GM19193 (cell line): Measurements from ENCODE around the gene ACTN1.

Experiments used
- POLR2A ChIP-seq: IDR thresholded peaks from 4 replicates; pipeline ENCODE4 v1.6.1; 2011; ENCODE audit not compliant: insufficient read depth, insufficient read length; ENCODE audit errors: extremely low read depth

The ACTN1 gene

DNA sequence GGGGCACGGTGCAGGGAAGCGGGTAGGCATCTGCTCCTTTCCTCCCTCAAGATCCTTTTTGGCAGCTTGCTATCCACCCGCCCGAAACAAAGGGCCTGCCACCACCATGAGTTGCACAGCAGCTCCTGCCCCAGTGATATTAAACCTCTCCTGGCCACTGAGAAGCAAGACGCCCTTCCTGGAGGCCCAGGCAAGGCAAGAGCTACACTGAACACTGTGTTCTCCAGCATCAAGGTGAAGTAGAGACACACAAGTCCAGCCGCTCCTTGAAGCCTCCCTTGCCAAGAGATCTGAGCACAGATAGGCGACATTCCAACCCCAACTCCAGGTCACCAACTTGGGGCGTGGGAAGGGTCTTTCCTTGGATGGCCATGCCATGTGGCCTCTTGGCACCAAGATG, 70.9 kb downstream of the ACTN1 start:
- TF ChIP-seq POLR2A = no peak

DNA sequence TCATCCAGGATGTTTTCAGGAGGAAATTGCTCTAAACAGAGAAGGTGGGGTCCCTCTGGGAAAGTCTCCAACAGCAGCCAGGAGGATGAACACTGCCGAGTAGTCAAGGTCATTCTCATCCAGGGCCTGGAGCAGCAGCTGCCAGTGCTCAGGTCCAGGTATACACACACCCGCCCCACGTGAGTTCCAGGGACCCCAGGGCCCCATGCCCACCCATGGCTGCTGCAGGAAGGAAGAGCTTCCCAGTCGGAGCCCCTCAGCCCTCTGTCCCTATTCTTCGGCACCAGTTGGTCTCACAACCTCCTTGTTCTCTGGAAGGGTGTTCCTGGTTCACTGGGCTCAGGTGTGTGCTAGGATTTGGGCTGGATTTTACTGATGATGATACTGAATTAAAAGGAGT, 72.7 kb downstream of the ACTN1 start:
- no peak for TF ChIP-seq POLR2A

DNA sequence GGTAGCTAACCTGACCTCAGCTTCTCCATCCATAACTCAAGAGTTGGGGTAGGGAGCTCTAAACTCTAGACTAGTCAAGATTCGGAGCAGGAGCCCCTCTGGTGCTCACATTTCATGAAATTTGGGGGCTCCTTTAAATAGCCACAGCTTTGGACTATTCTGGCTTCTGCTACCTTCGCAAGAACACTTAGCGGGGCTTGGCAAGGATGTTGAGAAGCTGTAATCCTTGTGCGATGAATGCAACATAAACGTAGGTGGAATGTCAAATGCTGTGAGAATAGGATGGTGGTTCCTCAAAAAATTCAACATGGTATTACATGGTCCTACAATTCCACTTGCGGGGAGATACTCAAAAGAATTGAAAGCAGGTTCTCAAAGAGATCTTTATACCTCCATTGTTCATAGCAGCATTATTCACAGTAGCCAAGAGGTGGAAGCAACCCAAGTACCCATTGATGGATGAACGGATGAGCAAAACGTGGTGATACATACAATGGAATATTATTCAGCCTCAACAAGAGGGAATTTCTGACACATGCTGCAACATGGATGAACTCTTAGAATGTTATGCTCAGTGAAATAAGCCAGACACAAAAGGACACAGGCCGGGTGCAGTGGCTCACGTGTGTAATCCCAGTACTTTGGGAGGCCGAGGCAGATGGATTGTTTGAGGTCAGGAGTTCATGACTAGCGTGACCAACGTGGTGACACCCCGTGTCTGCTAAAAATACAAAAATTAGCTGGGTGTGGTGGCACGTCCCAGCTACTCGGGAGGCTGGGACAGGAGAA, 73.8 kb downstream of the ACTN1 start:
- no peak for TF ChIP-seq POLR2A

DNA sequence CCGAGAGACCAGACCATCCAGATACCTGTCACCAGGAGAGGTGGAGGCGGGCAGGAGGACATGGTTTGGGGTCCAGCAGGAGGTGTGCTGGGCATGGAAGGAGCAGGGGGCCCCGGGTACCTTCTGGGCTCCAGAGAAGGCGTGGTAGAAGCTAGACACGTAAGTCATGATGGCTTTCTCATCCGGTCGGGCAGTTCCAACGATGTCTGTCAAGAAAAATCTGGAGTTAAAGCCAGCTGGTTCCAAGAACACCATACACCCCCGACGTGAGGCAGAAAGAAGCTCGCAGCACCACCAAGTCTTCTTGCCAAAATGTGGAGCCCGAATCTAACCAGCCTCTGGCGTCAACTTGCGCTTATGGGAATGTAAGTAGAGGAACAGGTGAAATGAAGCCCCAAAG, 76.7 kb downstream of the ACTN1 start:
- TF ChIP-seq POLR2A = no peak

DNA sequence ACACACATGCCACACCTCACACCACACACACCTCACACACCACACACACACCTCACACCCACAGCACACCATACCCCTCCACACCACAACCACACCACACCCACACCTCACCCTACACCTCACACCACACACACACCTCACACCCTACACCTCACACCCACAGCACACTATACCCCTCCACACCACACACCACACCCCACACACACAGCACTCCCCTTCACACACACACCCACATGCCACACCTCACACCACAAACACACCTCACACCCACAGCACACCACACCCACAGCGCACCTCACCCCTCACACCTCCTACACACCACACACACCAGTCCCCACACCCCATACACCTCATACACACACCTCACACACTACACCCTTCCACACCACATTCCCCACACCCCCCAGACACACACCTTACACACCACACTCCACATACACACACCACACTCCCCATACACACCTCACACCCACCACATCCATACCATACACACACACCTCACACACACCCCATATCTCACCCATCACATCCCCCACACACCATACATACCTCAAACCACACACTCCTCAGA, 80.0 kb downstream of the ACTN1 start:
- no peak for TF ChIP-seq POLR2A

DNA sequence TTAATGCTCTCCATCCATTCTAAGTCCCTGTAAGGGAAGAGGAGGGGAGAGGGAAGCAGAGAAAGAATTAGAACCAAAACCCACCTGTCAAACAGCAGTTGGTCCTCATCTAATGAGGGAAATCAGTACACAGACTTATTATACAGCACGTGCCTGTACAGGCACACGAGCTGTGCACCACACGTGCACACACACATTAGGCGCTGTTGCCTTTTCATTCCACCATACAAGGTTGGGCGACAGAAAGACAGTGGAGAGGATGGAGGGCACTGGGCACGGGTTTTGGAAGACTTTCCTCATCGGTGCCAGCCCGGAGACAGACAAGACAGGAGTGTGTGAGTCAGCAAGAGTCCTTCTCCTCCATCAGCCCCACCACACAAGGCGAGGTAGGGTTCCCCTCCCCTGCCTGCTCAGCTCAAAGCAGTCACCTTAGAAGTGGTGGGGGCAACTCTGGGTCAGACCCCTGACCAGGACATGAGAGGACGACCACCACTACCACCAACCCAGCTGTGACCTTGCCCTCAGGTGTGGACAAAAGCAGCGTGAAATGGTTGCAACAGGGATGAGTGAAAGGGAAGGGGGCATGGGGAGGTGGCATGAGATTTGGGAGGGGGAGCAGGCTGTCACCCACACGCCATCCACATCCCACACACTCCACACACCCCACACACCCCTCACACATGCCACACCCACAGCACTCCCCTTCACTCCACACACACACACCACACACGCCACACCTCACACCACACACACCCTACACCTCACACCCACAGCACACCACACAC, 80.7 kb downstream of the ACTN1 start:
- TF ChIP-seq POLR2A = no peak

DNA sequence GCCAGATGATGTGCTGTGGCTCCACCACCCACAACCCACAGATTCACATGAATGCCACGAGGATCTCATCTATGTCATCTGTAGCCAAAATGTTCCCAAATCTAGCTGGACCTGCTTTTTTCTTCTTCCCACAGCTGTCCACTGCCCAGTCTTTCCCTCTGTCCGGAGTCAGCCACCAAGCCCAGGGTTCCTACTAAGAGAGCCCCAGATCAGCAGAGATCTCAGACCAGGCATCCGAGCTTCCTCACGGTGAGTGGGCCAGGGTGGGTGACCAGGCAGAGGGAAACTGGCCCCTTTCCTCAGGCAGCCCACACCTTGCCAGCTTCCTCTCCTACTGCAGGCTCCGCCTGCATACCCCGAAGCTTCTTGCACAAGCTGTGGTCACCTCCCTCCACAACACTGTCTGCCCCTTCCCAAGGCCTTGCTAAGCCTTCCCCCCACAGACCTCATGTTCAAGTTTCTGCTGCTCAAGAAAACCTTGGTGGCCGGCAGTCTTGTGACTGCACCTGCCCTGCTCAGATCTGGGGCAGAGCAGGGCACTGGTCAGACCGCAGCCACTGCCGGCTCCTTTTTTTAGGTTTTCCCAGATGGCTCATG, 81.4 kb downstream of the ACTN1 start:
- no peak for TF ChIP-seq POLR2A

DNA sequence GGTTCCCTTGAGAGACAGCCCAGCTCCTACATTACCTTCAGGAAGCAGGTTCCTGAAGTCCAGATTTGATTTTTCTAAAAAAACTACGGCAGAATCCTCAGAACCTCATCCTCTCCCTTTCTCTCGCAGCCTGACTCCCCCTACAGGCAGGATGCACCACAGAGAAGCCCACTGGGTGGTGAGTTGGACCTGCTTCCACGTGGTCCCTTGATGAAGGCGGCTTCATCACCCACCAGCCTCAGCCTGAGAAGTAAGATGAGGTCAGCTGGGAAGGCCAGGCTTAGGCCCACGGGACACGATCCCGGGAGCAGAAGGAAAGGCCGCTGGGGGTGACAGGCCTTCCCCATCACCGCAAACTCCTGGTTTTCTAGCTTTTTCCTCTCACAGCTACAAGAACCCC, 83.0 kb downstream of the ACTN1 start:
- no peak for TF ChIP-seq POLR2A

DNA sequence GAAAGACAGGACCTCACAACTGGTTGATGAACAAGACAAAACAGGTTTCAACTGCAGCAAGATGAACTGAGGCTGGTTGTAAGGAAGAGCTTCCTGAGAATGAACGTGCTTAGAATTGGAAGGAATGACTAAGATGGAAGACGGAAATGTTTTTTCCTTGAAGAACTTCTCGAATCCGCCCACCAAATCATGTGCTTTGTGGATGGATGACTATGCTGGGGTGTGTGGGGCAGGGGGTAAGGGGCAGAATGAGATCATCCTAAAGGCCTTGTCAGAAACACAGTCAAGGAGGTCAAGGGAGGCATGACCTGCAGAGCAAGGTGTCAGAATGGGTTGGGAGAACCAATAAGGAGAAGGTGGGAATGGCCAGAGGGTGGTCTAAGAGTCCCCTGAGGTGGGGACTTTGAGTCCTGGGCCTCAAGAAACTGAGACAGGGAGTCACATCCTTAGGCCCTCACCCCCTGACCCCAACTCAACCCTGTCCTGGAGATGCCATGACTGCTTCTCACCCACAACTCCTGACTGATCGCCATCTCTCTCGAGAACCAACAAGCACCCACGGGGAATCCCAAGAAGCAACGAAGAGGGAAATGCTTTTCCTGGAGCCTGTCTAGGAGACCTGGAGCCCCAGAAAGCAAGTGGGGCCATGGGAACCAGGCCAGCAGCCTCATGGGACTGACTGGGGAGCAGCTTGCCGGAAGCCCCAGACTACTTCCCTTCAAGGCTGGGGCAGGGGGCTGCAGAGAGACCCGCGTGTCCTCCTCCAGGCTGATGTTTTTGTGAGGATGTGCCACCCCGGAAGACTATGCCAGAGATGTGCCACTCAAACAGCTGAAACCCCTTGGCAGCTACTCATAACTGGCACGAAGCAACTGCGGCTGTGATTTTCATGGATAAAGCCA, 84.0 kb downstream of the ACTN1 start:
- no peak for TF ChIP-seq POLR2A

DNA sequence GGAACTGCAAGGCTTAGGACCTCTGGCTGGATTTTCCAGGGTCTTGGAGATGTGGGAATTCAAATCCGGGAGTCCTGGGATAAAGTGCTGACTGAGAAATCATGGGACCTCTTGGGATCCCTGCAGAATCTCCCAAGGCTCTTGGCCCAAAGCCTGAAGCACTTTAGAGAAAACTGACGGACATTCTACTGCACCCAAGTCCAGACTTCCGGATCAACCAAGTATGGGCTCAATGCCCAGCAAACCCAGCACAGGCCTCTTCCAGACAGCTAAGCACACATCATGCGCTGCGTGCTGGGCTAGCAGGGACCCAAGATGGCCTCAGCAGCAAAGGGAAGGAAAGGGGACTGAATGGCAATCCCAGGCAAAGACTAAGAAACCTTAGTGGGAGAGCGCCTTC, 85.0 kb downstream of the ACTN1 start:
- no peak for TF ChIP-seq POLR2A

DNA sequence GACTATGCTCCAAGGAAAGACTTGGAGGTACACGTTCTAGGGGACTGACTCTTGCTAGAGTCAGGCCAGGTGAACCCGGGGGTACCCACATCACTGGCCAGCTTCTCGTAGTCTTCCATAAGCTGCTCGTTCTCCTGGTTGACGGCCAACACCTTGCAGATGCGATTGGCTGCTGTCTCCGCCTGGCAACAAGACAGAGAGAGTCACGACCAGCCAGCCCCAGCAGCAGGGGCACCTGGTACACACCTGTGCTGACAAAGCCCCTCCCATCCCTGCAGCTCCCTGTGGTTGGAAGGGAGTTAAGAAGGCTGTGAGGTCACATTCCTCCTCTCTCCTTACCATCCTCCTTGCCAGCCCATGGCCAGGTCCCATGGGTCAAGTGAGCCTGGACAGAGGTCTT, 85.5 kb downstream of the ACTN1 start:
- TF ChIP-seq POLR2A = no peak

DNA sequence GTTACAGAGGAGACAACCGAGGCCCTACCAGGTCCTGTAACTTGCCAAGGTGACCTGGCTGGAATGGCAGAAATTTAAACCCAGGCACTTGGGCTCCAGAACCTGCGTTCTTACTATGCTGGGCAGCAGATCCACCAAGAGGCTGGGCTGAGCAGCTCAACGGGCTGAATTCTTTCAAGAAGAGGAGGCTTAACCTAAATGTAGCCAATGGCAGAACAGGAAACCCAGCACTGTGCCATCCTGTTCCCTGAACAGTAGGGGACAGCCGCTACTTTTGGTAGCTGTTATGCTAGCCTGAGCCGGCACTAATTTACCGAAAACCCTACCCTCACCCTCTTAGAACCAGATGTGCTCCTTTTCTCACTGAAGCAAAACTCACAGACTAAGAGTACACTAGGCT, 86.1 kb downstream of the ACTN1 start:
- TF ChIP-seq POLR2A = no peak

DNA sequence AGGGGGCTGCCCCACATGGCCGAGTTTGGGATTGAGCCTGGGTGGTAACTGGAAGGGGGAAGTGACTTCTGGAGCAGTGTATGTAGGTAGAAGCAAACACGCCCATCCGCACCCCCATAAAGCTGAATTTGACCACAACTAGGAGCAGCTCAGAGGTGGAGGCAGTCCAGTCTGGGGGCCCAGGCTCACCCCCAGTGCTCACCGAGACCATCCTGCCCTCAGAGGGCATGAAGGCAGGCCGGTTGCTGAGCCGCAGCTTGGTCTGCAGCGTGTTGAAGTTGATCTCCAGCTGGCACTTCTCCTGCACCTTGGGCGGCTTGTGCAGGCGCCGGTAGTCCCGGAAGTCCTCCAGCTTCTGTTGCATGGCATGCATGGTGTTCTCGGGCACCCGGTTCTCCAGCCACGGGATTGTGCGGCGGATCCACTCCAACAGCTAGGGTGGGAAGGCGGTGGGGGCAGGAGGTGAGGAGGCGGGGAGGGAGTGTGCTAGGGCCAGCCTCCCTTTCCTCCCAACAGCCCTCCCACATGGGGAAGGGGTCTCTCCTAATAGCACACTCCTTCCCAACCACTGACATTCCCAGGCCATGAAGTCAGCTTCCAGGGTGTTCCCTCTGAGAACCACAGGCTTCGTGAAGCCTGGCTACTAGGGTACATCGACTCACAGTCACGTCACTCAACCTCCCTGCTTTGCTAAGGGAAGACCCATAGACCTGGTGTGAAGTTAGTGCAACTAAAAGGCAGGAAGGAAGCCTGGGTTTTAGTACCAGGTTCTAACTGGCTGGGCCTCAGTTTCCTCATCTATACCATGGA, 87.0 kb downstream of the ACTN1 start:
- TF ChIP-seq POLR2A = no peak

DNA sequence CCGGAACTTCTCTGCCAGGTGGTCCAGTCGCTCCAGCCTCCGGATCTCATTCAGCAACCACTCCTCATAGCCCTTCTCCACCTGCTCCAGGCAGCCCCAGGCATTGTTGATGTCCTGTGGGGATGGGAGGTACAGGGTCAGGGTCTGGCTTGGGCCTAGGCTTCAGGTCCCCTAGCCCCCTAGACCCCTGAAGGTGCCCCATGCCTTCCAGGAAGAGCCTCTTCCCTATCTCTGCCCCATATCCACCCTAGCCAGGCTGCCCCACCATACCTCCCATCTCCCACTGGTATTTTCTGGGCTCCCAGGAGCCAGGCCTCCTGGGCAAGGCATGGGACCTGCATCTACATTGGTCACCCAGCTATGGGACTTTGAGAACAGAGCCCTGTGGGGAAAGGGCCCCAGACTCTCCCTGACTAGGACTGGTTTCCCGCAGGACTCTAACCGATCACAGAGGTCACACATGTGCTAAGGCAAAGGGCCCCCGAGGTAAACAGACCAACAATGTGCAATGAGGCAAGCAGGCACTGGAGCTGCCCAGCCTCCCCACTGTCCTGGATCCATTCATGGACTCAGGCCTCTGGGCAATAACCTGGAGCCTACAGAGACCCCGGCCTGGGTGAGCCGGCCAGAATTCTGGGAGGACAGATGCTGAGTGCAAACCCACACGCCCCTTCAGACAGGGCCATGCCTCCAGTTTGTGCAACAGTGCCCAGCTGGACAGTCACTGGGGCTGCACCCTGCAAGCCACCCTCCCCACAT, 88.8 kb downstream of the ACTN1 start:
- TF ChIP-seq POLR2A = no peak

DNA sequence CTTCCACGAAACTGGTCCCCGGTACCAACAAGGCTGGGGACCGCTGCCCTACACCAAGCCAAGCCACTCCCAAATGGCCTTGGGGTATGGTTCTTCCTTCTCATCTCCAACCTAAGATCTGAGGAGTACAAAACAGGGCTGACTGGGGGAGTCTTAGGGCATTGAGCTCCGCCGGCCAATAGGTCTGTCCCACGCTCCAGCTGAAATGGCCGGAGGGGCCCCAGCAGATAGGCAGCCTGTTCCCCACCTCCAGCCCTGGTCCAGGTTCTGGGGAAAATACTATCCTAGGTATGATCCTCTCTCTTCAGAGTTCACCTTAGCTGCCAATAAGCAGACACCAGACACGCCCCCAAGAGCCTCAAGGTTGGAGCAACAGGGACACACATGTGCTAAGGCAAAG, 90.2 kb downstream of the ACTN1 start:
- no peak for TF ChIP-seq POLR2A
